ENCODE data around the gene RASA3.
A peak's percentile ranks its signal among the peaks of the same experiment; 100 is the strongest.
"Not testable (repeated sequence)": the region's sequence is repeated elsewhere in the genome, so short reads cannot be mapped to it uniquely, and the experiment has no call there.

The RASA3 gene

GRCh38 chr13:114142640-114143490, 10.4 kb upstream of the RASA3 start:
- no peak for DNase-seq (ENCODE audit: low read depth)

GRCh38 chr13:114142137-114142550, 9.7 kb upstream of the RASA3 start:
- DNase-seq (ENCODE audit: low read depth) = no peak

- DNase-seq (ENCODE audit: low read depth) = no peak
These were observed 9.0 kb upstream of the RASA3 start for GRCh38 chr13:114141261-114141996.

GRCh38 chr13:114140906-114141250, 8.5 kb upstream of the RASA3 start:
- DNase-seq (ENCODE audit: low read depth) = no peak

- DNase-seq (ENCODE audit: low read depth) = no peak
These were observed 7.9 kb upstream of the RASA3 start for GRCh38 chr13:114140131-114140905.

- no peak for DNase-seq (ENCODE audit: low read depth)
These were observed 4.2 kb upstream of the RASA3 start for GRCh38 chr13:114136576-114136975.

- no peak for DNase-seq (ENCODE audit: low read depth)
These were observed 3.3 kb upstream of the RASA3 start for GRCh38 chr13:114135731-114136171.

GRCh38 chr13:114134944-114135610, 2.7 kb upstream of the RASA3 start:
- DNase-seq (ENCODE audit: low read depth) = no peak

GRCh38 chr13:114134111-114134943, 1.9 kb upstream of the RASA3 start:
- no peak for DNase-seq (ENCODE audit: low read depth)

- DNase-seq (ENCODE audit: low read depth) = not testable (repeated sequence)
These were observed 1.1 kb upstream of the RASA3 start for GRCh38 chr13:114133552-114133951.

GRCh38 chr13:114133126-114133525, 703 bp upstream of the RASA3 start:
- DNase-seq (ENCODE audit: low read depth) = not testable (repeated sequence)

GRCh38 chr13:114131583-114132418, 622 bp downstream of the RASA3 start:
- no peak for DNase-seq (ENCODE audit: low read depth)

GRCh38 chr13:114130837-114131582, 1.4 kb downstream of the RASA3 start:
- DNase-seq (ENCODE audit: low read depth) = no peak

GRCh38 chr13:114130131-114130836, 2.1 kb downstream of the RASA3 start:
- DNase-seq (ENCODE audit: low read depth) = no peak

- DNase-seq (ENCODE audit: low read depth) = no peak
These were observed 2.8 kb downstream of the RASA3 start for GRCh38 chr13:114129649-114130062.

GRCh38 chr13:114128624-114129522, 3.5 kb downstream of the RASA3 start:
- peak; percentile 65 for DNase-seq (ENCODE audit: low read depth)

- DNase-seq (ENCODE audit: low read depth) = no peak
These were observed 4.1 kb downstream of the RASA3 start for GRCh38 chr13:114128348-114128623.

Data from stimulated activated CD8-positive, alpha-beta memory T cell treated with anti-CD3 and anti-CD28 coated beads, Interleukin-15, amount 100 ng/mL, for 24 hours (primary cell).